Measurements from ENCODE around the gene THOC6.
A peak's percentile ranks its signal among the peaks of the same experiment; 100 is the strongest.

The THOC6 gene

DNA sequence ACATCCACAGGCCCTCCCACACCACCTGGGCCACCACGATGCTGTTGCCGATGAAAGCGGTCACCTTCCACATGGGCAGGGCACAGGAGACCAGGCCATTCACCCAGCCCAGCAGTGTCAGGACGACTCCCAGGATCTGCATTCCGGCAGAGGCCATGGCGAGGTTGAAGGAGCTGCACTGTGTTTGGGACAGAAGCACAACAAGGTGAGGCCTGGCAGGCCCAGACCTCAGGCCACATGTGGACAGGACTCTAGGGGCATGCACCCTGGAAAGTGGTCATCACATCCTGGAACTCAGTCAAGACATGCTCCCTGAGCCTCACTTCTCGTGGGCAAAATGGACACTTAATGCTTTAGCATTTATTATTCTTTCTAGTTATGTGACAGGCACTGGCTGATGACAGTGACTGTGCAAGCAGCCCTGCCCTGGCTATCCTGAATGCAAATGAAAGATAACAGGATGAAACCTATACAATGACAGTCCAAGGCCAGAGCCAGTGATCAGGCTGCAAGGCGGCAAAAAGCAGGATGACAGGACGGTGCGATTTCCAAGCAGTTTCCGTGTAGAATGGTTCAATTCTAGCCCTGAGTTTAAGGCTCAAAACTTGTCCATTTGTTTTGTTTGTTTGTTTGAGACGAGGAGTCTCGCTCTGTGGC, 7.8 kb upstream of the THOC6 start:
- DNase-seq (ENCODE audit: low spot score) = no peak

DNA sequence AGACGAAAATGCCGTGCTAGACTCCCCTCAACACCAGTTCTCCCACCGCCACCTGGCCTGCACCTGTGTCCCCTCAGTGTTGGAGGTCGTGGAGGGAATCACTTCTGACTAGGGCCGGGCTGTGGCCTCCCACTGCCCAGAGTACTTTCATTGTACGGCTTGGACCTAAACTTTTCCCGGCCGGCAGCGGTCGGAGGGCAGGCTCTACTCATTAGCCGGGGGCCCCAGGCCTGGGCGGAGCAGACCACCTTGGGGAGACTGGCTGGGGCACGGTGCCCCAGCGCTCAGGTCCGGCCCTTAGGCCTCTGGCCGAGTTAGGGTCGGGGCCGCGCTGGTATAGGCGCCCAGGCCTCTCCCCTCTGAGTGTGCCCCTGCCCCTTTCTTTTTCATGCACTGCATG, 6.5 kb upstream of the THOC6 start:
- DNase-seq (ENCODE audit: low spot score) = no peak

DNA sequence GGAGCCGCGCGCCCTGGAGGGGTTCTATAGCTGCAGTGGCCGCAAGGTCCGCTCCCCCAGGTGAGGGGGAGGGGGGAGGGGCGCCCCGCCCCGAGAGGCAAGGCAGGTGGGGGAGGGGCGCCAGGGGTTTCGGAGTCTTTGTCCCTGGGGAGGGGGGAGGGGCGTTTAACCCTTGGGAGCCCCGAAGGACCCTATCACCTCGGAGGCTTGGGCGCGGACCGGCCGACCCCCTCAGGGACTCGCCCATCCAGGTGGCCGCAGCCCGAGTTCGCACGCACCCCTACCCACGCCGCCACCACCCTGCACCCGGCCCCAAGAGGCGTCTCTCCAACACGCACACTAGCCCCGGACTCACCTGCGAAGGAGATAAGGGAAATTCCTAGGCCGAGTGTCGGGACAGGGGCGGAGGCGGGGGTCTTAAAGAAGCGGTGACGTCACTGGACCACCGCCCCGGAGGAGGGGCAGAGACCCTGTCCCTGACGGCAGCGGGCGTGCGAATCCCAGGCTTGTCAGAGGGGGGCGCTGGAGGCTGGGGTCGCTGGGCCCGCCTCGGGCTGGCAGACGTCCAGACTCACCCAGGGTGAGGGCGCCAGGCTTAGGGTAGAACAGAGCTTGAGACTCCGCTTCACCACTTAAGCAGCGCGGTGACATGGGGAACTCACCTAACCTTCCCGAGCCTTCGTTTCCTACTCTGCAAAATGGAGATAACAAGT, 5.9 kb upstream of the THOC6 start, which contains the start of gene CLDN6:
Gene CLDN6, minus strand, starts transcription at position 390 of the 713 bp plus-strand sequence. CDS start 2,162 bp downstream, outside the sequence.
- no peak for DNase-seq (ENCODE audit: low spot score)

DNA sequence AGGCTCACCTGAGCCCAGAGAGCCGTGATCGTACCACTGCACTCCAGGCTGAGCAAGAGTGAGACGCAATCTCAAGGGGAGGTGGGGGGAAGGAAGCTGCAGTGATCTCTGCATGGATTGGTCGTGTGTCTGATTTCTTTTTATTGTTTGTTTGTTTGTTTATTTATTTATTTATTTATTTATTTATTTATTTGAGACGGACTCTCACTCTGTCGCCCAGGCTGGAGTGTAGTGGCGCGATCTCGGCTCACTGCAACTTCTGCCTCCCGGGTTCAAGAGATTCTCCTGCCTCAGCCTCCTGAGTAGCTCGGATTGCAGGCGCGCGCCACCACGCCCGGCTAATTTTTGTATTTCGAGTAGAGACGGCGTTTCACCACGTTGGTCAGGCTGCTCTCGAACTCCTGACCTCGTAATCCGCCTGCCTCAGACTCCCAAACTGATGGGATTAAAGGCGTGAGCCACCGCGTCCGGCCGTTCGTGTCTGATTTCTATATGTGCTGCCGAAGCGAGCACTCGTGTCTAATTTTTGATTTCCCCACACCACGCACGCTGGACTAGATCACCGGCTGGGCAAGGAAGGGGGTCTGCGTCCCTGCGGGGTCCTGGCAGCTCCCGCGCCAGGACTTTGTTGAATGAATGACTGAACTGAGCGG, 4.1 kb upstream of the THOC6 start:
- no peak for DNase-seq (ENCODE audit: low spot score)

DNA sequence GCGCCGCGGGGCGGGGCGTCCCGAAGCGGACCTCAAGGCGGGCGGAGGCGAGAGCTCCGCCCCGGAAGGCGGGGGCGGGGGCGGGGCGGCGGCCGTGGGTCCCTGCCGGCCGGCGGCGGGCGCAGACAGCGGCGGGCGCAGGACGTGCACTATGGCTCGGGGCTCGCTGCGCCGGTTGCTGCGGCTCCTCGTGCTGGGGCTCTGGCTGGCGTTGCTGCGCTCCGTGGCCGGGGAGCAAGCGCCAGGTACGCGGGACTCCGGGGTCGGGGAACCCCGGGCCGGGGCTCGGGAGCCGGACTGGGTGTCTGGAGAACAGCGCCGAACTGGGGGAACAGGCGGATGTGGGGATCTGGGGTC, 3.6 kb upstream of the THOC6 start, which contains the start of gene TNFRSF12A:
Gene TNFRSF12A, plus strand, starts transcription at position 122 of the 357 bp plus-strand sequence. Its CDS starts 30 bp downstream, at position 152.
- peak; percentile 61 for DNase-seq (ENCODE audit: low spot score)

DNA sequence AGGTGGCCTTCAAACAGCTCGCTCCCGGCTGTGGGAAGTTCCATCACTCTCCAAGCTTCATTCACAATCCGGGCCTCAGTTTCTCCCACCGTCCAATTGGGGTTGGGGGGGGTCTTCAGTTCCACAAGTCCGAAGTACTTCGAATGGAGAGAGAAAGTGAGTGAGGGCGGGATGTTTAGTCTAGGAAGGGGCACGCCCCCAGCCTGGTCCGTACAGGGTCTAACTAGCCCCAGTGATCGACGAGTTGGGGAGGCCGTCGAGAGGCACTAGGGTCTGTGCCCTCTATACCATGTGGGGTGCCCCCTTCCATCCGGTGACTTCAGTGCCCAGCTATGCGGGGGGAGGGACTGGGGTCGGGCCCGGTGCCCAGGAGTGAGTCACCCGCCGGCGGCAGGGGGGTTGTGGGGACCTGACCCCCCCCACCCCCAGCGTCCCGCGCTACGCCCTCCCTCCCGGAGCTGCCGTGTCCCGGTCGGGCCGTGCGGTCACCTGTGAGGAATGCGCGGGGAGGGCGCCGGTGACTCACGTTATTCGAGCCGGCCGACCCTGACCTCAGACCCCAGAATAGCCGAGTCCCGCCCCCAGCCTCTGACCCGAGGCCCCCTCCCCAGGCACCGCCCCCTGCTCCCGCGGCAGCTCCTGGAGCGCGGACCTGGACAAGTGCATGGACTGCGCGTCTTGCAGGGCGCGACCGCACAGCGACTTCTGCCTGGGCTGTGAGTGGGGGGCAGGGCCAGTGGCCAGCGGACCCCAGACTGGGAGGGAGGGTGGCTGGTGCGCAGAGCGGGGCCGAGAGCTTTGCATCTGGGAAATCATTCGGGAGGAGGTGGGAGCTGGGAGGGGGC, 3.0 kb upstream of the THOC6 start:
- no peak for DNase-seq (ENCODE audit: low spot score)

DNA sequence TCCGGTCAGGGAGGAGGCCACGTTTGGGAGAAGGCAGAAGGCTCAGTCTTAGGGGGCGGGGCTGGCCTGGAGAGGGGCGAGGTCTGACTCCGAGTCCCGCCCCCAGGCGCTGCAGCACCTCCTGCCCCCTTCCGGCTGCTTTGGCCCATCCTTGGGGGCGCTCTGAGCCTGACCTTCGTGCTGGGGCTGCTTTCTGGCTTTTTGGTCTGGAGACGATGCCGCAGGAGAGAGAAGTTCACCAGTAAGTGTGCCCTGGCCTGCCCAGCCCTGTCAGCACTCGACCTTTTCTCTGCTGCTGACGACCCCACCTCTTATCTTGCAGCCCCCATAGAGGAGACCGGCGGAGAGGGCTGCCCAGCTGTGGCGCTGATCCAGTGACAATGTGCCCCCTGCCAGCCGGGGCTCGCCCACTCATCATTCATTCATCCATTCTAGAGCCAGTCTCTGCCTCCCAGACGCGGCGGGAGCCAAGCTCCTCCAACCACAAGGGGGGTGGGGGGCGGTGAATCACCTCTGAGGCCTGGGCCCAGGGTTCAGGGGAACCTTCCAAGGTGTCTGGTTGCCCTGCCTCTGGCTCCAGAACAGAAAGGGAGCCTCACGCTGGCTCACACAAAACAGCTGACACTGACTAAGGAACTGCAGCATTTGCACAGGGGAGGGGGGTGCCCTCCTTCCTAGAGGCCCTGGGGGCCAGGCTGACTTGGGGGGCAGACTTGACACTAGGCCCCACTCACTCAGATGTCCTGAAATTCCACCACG, 2.2 kb upstream of the THOC6 start:
- DNase-seq (ENCODE audit: low spot score) = peak; percentile 31

DNA sequence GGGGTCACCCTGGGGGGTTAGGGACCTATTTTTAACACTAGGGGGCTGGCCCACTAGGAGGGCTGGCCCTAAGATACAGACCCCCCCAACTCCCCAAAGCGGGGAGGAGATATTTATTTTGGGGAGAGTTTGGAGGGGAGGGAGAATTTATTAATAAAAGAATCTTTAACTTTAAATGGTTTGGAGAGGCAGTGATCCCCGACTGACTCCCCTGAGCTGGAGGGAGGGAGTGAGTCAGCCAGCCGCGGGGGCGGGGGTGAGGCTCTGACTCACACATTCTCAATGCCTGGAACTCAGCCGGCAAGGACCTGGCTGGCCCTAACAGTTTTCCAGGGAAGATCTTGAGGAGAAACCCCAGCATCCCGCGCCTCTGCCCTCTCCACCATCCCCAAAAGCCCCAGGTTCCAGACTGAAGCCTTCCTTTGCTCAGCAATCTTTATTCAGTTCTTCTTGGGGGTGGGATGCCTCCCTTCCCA, 1.6 kb upstream of the THOC6 start:
- DNase-seq (ENCODE audit: low spot score) = peak; percentile 64

DNA sequence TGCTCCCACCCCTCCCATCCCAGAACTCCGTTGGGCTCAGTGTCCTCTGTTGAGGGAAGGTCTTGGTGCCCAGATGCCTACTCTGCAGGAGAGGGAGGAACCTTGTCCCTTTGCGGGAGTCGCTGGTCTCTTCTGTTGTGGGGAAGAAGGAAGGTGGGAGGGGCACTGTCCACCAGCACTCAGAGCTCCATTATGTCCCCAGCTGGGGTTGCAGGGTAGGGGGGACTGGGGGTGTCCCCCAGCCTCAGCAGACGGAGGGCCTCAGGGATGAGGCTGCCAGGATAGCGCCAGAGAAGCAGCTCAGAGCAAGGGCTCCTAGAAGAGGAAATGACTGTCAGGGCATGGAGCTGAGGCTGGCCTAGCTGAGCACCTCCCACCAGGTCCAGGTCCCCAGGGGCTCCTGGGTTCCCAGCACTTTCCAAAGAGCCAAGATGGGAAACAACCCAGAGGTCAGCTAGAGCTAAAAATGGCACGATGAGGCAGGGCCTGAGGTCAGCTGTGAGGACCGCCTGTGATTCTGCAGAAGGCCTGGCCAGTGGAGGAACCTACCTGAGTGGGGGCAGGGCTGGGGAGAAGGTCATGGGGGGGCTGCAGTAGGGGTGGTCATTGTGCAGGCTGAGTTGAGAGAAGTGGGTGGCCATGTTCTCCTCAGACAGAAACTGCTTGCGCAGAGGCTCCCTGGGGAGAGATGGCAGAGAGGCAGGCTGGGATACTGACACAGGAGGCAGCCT, 986 bp upstream of the THOC6 start:
- no peak for DNase-seq (ENCODE audit: low spot score)

DNA sequence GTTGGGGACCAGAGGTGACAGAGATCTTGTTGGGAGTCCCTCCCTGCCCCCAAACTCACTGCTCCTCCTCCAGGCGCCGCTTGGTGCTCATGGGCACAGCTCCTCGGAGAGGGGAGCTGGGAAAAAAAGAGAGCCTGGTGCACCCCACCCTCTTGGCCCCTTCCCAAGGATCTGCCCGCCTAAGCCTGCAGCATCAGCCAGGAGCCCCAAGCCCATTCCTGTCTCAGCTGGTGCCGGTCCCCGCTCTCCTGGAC, 493 bp upstream of the THOC6 start:
- peak; percentile 40 for DNase-seq (ENCODE audit: low spot score)

DNA sequence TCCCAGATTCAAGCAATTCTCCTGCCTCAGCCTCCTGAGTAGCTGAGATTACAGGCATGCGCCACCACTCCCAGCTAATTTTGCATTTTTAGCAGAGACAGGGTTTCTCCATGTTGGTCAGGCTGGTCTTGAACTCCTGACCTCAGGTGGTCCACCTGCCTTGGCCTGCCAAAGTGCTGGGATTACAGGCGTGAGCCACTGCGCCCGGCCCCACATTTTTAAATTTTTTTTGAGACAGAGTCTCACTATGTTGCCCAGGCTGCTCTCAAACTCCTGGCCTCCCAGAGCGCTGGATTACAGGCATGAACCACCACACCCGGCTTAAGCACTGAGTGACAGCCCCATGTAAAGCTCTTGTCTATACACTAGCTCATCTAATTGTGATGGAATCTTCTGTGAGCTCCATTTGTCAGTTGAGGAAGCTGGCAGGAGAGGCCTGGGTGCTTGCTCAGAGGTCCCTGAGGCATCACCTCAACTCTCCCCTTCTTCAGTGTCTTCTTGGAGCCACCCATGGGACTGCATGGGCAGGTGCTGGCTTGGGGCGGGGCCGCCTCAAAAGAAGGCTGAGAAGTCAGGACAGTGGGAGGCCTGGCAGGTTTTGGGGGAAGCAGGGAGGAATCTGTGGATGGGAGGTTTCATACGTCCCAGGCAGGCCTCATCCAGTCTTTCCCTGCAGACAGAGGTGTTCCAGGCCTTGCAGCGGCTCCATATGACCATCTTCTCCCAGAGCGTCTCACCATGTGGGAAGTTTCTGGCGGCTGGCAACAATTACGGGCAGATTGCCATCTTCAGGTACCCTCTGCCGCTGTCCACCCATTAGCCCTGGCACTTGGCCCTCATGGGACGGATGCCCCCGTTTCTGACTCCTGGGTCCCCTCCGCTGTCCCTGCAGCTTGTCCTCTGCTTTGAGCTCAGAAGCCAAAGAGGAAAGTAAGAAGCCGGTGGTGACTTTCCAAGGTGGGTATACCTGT, 1.5 kb downstream of the THOC6 start:
- no peak for DNase-seq (ENCODE audit: low spot score)

DNA sequence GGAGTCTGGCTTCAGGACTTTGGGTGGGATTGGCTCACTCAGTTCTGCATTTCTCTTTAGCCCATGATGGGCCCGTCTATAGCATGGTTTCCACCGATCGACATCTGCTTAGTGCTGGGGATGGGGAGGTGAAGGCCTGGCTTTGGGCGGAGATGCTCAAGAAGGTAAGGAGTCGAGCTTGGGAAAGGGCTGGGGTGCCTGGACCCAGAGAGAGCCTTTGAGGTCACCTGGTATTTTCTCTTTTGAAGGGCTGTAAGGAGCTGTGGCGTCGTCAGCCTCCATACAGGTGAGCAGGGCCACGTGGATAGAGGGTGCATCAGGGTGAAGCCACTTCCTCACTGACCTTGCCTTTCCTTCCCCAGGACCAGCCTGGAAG, 2.2 kb downstream of the THOC6 start:
- no peak for DNase-seq (ENCODE audit: low spot score)

DNA sequence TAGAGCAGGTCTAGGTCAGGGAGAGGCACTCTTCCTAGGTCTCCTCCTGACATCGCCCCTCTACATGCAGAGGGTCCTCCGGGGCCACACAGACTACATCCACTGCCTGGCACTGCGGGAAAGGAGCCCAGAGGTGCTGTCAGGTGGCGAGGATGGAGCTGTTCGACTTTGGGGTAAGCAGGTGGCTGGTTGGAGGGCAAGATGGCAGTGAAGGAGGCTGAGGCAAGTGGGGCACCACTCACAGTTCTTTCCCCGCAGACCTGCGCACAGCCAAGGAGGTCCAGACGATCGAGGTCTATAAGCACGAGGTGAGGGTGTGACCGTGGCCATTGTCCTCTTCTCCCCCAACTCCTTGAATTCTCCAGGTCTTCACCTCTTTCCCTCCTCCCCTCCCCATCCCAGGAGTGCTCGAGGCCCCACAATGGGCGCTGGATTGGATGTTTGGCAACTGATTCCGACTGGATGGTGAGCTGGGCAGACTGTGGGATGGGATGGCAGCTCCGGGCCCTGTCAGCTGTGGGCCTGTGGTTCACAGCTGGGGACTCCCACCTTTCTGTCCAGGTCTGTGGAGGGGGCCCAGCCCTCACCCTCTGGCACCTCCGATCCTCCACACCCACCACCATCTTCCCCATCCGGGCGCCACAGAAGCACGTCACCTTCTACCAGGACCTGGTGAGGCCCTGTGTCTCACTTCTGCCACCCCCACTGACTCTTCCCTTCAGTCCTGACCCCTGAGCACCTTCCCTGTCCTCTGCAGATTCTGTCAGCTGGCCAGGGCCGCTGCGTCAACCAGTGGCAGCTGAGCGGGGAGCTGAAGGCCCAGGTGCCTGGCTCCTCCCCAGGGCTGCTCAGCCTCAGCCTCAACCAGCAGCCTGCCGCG, 3.0 kb downstream of the THOC6 start:
- DNase-seq (ENCODE audit: low spot score) = no peak

DNA sequence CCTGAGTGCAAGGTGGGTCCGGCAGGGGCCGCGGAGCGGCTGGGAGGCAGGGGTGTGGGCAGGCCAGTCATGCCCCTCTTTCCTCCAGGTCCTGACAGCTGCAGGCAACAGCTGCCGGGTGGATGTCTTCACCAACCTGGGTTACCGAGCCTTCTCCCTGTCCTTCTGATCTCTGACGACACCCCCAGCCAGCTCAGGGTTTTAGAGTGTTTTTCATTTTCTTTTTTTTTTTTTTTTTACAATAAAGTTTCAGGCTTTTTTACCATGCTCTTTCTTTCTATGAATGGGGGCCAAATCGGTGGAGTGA, 3.6 kb downstream of the THOC6 start:
- DNase-seq (ENCODE audit: low spot score) = no peak

DNA sequence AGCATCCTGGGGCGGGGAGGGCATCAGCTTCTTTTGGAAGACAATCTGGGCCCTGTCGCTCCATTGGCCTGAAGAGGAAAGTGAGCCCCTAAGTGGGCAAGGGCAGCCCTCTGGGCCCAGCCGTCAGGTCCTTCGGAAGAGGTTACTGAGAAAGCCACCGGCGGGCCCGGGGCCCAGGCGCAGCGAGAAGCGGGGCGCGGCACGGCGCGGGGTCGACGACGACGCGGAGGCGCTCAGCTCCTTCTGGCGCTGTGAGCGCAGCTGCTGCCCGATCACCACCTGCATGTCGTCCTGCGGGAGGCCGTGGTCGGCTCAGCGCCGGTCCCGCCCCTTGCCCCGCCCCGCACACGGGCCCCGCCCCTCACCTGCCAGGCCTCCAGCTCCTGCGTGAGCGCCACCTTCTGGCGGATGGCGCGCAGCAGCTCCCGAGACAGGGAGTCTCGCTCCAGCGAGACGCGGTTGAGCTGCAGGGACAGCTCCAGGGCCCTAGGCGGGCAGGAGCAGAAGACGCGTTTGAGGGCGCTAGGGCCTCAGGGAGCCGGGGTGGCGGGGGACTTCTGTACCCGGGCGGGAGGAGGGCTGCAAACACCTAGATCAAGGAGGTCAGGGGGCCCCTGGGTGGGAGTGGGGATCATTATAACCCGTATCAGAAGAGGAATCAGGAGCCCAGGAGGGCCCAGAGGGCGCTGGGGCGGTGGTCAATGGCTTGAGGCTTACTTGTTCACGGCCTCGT, 4.3 kb downstream of the THOC6 start:
- peak; percentile 43 for DNase-seq (ENCODE audit: low spot score)

DNA sequence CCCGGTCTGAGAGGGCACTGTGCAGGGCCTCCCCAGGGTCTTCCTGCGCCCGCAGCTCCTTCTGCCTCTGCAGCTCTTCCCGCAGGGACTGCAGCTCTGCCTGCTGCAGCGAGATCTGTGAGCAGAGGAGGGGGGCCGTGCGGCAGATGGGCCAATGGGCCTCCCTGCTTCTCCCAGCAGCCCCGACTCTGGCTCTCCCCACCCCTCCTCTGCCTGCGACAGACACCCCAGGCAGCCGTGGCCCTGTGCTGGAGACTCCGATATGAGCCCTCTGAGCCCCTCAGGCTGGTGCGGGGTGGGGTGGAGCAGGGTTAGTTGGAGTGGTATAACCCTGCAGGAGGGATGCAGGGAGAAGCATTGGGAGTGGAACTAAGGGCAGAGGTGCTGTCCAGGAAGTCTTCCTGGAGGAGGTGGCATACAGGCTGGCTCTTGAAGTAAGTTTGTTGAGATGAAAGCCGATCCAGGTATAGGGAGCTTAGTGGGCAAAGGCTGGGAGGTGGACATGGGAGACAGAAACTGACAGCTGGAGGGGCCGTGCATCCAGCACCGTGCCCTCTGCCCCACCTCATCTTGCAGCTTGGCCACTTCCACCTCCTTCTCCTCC, 5.0 kb downstream of the THOC6 start:
- no peak for DNase-seq (ENCODE audit: low spot score)

DNA sequence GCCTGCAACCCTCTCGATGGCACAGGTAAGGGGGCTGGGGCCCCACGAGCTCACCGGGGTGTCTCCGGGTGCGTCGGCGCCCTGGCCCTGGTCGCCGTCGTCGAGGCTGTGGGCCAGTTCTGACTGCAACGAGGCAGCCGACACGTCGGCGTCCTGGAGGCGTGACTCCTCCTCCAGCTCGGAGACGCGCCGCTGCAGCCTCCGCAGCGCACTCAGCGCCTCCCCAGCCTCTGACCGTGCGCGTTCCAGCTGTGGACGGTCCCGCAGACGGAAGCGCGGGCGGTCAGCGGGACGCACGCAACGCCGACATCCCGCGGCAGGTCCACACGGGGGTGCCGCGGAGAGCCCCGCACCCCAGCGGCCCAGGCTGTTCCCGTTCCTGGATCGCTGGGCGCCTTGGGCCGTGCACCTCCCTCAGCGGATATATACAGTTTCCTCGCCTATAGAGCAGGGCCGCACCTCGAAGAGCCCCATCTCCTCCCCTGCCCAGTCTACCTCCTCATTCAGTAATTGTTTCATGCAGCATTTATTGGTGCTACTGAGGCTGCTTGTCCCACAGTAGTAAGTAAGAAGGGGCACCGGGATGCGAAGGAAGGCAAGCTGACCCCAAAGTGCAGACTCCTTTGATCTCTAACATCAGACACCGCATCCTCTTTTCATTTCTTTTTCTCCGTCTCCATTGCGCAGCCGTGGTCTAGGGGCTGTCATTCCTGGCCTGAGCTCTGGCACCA, 5.8 kb downstream of the THOC6 start:
- DNase-seq (ENCODE audit: low spot score) = no peak
